GM10847 (cell line): ENCODE results near the gene CHMP2A.
A peak's percentile ranks its signal among the peaks of the same experiment; 100 is the strongest.

Experiments used
- POLR2A ChIP-seq: IDR thresholded peaks from 2 replicates; pipeline ENCODE4 v1.6.1; 2011; ENCODE audit not compliant: insufficient read length; ENCODE audit errors: extremely low read depth

Gene CHMP2A

GRCh38 chr19:58536852-58537798 lies 17.8 kb downstream of the CHMP2A start:
- no peak for TF ChIP-seq POLR2A

DNA sequence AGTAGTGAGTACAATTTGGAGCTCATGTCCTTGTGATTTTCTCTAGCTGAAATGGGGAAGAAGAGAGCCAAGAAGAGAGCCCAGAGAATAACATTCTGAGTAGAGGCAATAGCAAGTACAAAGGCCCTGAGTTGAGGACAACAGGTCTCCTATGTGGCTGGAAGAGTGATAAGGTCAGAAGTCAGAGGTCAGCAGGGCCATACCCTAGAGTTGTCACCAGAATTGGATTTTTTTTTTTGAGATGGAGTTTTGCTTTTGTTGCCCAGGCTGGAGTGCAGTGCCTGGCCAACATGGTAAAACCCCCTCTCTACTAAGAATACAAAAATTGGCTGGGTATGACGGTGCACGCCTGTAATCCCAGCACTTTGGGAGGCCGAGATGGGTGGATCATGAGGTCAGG lies 19.0 kb downstream of the CHMP2A start:
- TF ChIP-seq POLR2A: no peak

GRCh38 chr19:58531034-58531840 lies 23.7 kb downstream of the CHMP2A start:
- TF ChIP-seq POLR2A: no peak

GRCh38 chr19:58529405-58529804 lies 25.5 kb downstream of the CHMP2A start:
- no peak for TF ChIP-seq POLR2A

DNA sequence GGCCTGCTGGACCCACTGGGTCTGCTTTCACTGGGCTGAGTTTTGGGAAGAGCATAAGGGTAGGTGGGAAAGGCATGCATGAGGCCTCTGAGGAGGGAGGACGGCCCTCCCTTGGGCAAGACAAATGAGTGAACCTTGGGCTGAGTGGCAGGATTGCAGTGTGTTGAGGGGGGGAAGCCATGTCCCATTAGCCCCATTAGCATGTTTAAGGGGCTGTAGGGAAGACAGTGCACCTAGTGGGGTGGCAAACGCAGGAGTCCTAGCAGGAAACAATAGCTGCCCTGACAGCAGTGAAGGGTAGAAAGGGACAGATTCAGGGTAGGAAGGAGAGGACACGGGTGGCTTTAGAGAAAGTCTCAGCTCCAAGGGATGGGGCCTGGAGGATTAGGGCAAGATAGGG lies 32.2 kb downstream of the CHMP2A start:
- TF ChIP-seq POLR2A: no peak

DNA sequence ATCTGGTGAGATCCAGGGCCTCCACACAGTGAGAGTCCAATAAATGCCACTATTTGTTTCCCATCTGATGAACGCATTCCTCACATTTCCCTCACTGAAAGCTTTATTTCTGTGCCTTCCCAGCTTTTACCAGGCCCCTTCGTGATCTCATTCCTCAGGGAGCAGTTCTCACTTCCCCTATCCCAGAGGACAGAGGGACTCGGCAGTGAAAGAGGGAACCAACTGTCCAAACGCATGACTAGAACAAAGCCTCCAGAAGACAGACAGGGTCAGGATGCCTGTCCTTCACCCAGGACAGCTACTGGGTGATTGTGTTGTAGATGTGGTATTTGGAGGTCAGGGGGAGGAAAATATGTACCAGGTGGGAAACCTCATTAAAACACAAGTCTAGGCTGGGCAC lies 33.3 kb downstream of the CHMP2A start:
- TF ChIP-seq POLR2A: no peak

DNA sequence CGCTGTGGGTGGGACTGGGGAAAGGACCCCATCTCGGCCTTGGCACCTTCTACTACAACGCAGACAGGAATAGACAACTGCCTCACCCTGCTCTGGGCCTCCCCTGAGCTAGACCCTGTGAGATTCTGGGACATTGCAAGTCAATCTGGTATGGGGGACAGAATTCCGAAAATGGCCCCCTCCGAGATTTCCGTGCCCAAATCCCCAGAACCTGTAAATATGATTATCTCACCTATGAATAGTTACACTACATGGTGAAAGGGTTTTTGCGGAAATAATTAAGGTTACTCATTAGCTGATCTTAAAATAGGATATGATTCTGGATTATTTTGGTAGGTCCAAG lies 34.7 kb downstream of the CHMP2A start:
- TF ChIP-seq POLR2A: no peak

DNA sequence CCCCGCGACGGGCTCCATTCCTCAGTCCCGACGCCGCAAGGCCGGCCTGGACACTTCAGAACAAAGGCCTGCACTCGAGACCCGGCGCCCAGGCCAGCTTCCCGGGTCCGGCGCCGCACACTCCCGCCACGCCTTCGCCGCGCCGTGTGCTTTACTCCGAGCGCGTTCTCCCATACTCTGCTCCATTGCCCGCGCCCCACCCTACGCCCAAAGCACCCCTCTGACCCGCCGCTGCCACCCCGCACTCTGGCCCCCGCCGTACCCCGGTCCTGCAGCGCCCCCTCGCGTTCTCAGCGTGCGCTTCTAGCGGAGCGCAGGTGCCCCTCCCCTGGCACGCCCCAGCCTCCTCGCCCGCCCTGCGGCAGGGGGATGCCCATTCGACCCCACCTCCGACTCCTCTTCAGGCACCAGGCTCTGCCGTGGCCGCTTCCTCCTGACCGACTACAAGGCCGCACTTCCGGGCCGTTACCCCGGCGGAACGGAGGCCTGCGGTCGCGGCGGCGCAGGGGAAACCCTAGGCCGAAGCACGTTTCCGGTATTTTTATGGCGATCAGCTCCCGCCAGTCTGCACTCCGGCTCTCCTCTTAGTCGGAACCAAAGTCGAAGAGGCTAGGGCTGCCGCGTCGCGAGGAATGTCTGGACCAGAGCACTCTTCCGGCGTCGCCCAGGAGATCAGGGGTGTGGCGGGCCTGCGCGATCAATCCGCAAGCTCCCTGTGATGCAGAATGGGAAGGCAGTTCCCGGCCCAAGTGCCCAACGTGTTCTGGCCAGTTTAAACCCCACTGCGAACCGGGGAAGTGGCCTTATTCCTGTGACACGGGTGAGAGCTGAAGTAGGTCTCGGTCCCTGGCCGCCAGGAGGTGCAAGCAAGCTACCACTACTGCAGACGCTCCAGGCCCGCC lies 35.3 kb downstream of the CHMP2A start, which contains the start of gene ZBTB45:
ZBTB45 (minus strand) TSS at position 456 of the 902 bp plus-strand sequence. CDS start 2,137 bp downstream, outside the sequence.
- TF ChIP-seq POLR2A: peak; percentile 75

DNA sequence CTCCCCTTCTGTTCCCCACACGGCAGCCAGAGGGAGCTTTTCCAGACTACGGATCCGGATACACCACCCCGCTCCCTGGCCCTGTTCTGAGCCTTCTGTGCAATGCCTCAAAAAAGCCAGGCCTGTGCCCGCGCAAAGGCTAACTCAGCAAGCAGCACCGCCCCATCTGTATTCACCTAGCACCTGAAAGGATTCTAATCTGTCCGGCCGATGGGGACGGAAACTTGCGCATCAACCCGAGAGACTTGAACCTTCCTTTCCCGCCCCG lies 35.9 kb downstream of the CHMP2A start:
- no peak for TF ChIP-seq POLR2A

DNA sequence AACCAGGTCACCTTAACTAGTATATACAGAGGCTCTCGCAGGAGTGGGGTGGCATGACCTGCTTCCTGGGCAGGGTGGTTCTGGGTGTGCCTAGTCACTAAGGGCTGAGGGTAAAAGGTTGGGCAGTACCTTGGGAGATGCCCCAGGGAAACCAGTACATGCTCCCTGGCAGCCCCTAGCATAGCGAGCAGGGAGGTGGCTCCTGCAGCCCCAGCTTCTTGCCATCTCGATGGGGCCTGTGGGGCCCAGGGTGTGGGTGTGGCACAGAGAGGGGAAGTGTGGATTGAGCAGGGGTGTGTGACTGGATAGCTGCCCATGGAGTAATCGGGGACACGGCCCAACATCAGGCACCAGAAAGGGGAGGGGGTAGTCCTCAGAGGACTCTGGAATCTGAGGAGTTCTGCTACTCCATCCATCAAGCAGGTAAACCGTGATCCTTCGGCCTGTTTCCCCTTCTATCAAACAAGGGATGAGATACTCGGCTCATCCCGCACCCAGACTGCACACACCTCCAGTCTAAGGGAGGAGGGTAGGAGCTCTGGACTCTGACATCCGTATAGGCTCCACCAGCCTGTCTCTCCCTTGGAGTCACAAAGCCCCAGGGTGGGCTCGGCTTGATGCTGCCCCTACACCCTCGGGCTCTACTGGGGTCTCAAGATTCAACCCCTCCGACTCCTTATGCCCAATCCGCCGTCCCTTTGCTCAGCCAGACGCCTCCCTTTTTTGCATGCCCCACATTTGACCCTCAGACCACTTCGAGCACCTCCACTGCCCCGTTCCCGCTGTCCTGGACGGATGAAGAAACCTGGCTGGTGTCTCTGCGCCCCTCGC lies 36.4 kb downstream of the CHMP2A start:
- TF ChIP-seq POLR2A: no peak

- no peak for TF ChIP-seq POLR2A
Observed at GRCh38 chr19:58516964-58517833, 37.7 kb downstream of the CHMP2A start.

- no peak for TF ChIP-seq POLR2A
Observed at GRCh38 chr19:58516246-58516836, 38.6 kb downstream of the CHMP2A start.

- no peak for TF ChIP-seq POLR2A
Observed at GRCh38 chr19:58515259-58515658, 39.6 kb downstream of the CHMP2A start.
